ENCODE data around the gene ACO2.

GRCh38 chr22:41431656-41432055 is 37.3 kb upstream of the ACO2 start:
- TF ChIP-seq CTCF (IDR thresholded peaks at IDR 0.05; ENCODE audit: low read depth, low read length, poor library complexity, severe bottlenecking) (no peak), EZH2phosphoT487 (IDR thresholded peaks at IDR 0.05; ENCODE audit: borderline replicate concordance, low read length) (no peak)
